SK-N-SH treated with all-trans-retinoic acid at 6 μM for 48 hours (cell line): ENCODE results near the gene FUOM.

ENCODE experiments used
- ATAC-seq: fragments of 200-7000 bp; cut with Tn5 transposase; 3 replicates; pipeline ENCODE4 v1.9.1; 2020; ENCODE audit warnings: mild to moderate bottlenecking, moderate library complexity
- ARNTL ChIP-seq: fragments of 450-650 bp; formaldehyde crosslinking; IDR thresholded peaks from 2 replicates; pipeline ENCODE4 v1.5.0; 2020; ENCODE audit warnings: low read depth, mild to moderate bottlenecking, moderate library complexity, borderline replicate concordance
- CSDC2 ChIP-seq: fragments of 250-450 bp; sonication (Bioruptor Pico); IDR thresholded peaks from 2 replicates; pipeline ENCODE4 v1.5.0; 2020; ENCODE audit warnings: mild to moderate bottlenecking, moderate library complexity
- ESRRG ChIP-seq: fragments of 250-450 bp; sonication (Bioruptor Pico); IDR thresholded peaks from 2 replicates; pipeline ENCODE4 v1.6.1; 2021; ENCODE audit warnings: mild to moderate bottlenecking
- GLIS3 ChIP-seq: fragments of 250-450 bp; sonication (Bioruptor Pico); IDR thresholded peaks from 2 replicates; pipeline ENCODE4 v1.5.0; 2020; ENCODE audit warnings: mild to moderate bottlenecking, moderate library complexity
- ISL1 ChIP-seq: fragments of 250-450 bp; sonication (Bioruptor Pico); IDR thresholded peaks from 2 replicates; pipeline ENCODE4 v2.1.2; 2022; ENCODE audit warnings: mild to moderate bottlenecking, moderate library complexity
- OSR1 ChIP-seq: fragments of 250-450 bp; sonication (Bioruptor Pico); IDR thresholded peaks from 2 replicates; pipeline ENCODE4 v1.8.0; 2022; ENCODE audit warnings: moderate library complexity, mild to moderate bottlenecking, inconsistent platforms
- PPARA ChIP-seq: fragments of 250-450 bp; sonication (Bioruptor Pico); IDR thresholded peaks from 2 replicates; pipeline ENCODE4 v1.5.0; 2020; ENCODE audit warnings: mild to moderate bottlenecking, borderline replicate concordance
- RARB ChIP-seq: fragments of 250-450 bp; sonication (Bioruptor Pico); IDR thresholded peaks from 2 replicates; pipeline ENCODE4 v1.8.0; 2021; ENCODE audit warnings: mild to moderate bottlenecking, moderate library complexity
- SNAI2 ChIP-seq: fragments of 250-450 bp; sonication (Bioruptor Pico); IDR thresholded peaks from 2 replicates; pipeline ENCODE4 v1.5.0; 2020; ENCODE audit warnings: mild to moderate bottlenecking, moderate library complexity
- TCF4 ChIP-seq: fragments of 250-450 bp; sonication (Bioruptor Pico); IDR thresholded peaks from 2 replicates; pipeline ENCODE4 v1.8.0; 2021; ENCODE audit warnings: mild to moderate bottlenecking, moderate library complexity, borderline replicate concordance
- TOX ChIP-seq: fragments of 250-450 bp; sonication (Bioruptor Pico); IDR thresholded peaks from 2 replicates; pipeline ENCODE4 v1.8.0; 2021; ENCODE audit warnings: mild to moderate bottlenecking, moderate library complexity, borderline replicate concordance
- ZC3H10 ChIP-seq: fragments of 250-450 bp; sonication (Bioruptor Pico); IDR thresholded peaks from 2 replicates; pipeline ENCODE4 v1.5.1; 2021; ENCODE audit warnings: mild to moderate bottlenecking, moderate library complexity
- ZFP3 ChIP-seq: fragments of 250-450 bp; sonication (Bioruptor Pico); IDR thresholded peaks from 2 replicates; pipeline ENCODE4 v1.5.0; 2020; ENCODE audit warnings: mild to moderate bottlenecking, moderate library complexity
- ZFP30 ChIP-seq: fragments of 450-650 bp; formaldehyde crosslinking; IDR thresholded peaks from 2 replicates; pipeline ENCODE4 v1.5.0; 2022; ENCODE audit warnings: mild to moderate bottlenecking, moderate library complexity
- ZNF565 ChIP-seq: fragments of 450-650 bp; formaldehyde crosslinking; conservative IDR thresholded peaks from 2 replicates; pipeline ENCODE4 v1.5.0; 2020; ENCODE audit warnings: low read depth, mild to moderate bottlenecking, moderate library complexity
- ZNF70 ChIP-seq: fragments of 450-650 bp; formaldehyde crosslinking; IDR thresholded peaks from 2 replicates; pipeline ENCODE4 v1.5.0; 2020; ENCODE audit warnings: mild to moderate bottlenecking, moderate library complexity
- ZNF8 ChIP-seq: fragments of 450-650 bp; formaldehyde crosslinking; IDR thresholded peaks from 2 replicates; pipeline ENCODE4 v1.5.0; 2020; ENCODE audit warnings: mild to moderate bottlenecking, moderate library complexity
- TF ChIP-seq, protein P1 (sequence below): fragments of 250-450 bp; sonication (Bioruptor Pico); IDR thresholded peaks from 2 replicates; pipeline ENCODE4 v1.5.0; 2020; ENCODE audit warnings: mild to moderate bottlenecking, moderate library complexity
- TF ChIP-seq, protein P2 (sequence below): fragments of 250-450 bp; sonication (Bioruptor Pico); IDR thresholded peaks from 2 replicates; pipeline ENCODE4 v1.5.1; 2021; ENCODE audit warnings: mild to moderate bottlenecking, moderate library complexity
- TF ChIP-seq, protein P3 (sequence below): fragments of 250-450 bp; sonication (Bioruptor Pico); IDR thresholded peaks from 2 replicates; pipeline ENCODE4 v1.5.1; 2020; ENCODE audit warnings: low read depth, mild to moderate bottlenecking, moderate library complexity
- TF ChIP-seq, protein P4 (sequence below): fragments of 250-450 bp; sonication (Bioruptor Pico); IDR thresholded peaks from 2 replicates; pipeline ENCODE4 v1.8.0; 2020; ENCODE audit warnings: mild to moderate bottlenecking, moderate library complexity, borderline replicate concordance

Gene FUOM

DNA sequence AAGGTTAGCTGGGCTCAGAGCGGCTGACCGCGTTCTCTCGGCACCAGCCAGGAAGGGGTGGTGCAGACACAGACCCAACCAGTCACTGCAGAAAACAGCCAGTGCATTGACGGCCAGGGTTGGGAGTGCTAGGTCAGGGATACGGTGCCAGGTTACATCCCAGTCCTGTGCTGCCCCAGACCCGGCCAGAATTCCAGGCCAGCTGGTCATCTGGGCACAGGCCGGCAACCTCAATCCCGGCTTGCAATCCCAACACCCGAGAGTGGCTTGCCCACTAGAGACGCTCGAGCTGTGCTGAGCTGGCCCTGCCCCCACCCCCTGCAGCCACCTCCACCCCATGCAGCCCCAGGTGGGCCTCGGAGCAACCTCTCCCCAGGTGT, 6.9 kb downstream of the FUOM start:
- TF ChIP-seq TOX (no peak), ZNF565 (CRISPR knock-in tag) (no peak), CSDC2 (no peak), TCF4 (CRISPR knock-in tag) (no peak), ZFP30 (CRISPR knock-in tag) (no peak)
- TF ChIP-seq, protein P1, sequence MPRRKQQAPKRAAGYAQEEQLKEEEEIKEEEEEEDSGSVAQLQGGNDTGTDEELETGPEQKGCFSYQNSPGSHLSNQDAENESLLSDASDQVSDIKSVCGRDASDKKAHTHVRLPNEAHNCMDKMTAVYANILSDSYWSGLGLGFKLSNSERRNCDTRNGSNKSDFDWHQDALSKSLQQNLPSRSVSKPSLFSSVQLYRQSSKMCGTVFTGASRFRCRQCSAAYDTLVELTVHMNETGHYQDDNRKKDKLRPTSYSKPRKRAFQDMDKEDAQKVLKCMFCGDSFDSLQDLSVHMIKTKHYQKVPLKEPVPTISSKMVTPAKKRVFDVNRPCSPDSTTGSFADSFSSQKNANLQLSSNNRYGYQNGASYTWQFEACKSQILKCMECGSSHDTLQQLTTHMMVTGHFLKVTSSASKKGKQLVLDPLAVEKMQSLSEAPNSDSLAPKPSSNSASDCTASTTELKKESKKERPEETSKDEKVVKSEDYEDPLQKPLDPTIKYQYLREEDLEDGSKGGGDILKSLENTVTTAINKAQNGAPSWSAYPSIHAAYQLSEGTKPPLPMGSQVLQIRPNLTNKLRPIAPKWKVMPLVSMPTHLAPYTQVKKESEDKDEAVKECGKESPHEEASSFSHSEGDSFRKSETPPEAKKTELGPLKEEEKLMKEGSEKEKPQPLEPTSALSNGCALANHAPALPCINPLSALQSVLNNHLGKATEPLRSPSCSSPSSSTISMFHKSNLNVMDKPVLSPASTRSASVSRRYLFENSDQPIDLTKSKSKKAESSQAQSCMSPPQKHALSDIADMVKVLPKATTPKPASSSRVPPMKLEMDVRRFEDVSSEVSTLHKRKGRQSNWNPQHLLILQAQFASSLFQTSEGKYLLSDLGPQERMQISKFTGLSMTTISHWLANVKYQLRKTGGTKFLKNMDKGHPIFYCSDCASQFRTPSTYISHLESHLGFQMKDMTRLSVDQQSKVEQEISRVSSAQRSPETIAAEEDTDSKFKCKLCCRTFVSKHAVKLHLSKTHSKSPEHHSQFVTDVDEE (CRISPR knock-in tag) = no peak
- TF ChIP-seq, protein P2, sequence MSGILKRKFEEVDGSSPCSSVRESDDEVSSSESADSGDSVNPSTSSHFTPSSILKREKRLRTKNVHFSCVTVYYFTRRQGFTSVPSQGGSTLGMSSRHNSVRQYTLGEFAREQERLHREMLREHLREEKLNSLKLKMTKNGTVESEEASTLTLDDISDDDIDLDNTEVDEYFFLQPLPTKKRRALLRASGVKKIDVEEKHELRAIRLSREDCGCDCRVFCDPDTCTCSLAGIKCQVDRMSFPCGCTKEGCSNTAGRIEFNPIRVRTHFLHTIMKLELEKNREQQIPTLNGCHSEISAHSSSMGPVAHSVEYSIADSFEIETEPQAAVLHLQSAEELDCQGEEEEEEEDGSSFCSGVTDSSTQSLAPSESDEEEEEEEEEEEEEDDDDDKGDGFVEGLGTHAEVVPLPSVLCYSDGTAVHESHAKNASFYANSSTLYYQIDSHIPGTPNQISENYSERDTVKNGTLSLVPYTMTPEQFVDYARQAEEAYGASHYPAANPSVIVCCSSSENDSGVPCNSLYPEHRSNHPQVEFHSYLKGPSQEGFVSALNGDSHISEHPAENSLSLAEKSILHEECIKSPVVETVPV (CRISPR knock-in tag) = no peak
- TF ChIP-seq, all 23 proteins: peak for 0
- ATAC-seq = peak; percentile 13

DNA sequence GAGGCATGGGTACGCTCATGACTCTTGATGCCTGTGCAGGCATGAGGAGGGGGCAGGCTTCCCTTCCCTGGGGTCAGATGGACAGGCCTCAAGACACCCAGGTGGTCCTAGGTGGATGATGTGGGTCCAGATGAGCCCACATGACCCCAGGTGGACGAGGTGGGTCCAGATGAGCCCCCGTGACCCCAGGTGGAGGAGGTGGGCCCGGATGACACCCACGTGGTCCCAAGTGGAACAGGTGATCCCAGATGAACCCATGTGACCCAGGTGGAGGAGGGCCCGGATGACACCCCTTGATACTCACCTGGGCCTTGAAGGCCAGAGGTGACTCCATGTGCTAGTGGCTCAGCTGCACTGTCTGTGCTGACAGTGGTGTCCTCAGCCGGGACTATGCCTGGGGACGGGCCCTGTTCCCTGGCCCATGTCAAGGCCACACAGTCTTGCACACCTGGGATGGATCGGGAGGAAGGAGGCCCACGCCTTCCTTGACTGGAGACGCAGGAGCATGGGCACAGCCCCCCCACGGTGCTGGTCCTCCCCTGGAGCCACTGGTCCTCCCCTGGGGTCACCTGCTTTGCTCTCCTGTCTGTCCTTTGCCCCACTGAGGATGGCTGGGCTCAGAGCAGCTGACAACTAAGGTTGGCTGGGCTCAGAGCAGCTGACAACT, 7.4 kb downstream of the FUOM start:
- ATAC-seq = peak; percentile 2; the same call in 1 of the 3 replicates
- TF ChIP-seq, protein P2 (CRISPR knock-in tag) = no peak
- TF ChIP-seq TOX (no peak), GLIS3 (no peak), CSDC2 (no peak), OSR1 (CRISPR knock-in tag) (no peak), ESRRG (no peak), ZNF565 (CRISPR knock-in tag) (no peak), ZC3H10 (CRISPR knock-in tag) (no peak), ZFP3 (CRISPR knock-in tag) (no peak), ZFP30 (CRISPR knock-in tag) (no peak), ZNF8 (no peak), SNAI2 (CRISPR knock-in tag) (no peak), ISL1 (CRISPR knock-in tag) (no peak), RARB (CRISPR knock-in tag) (no peak), ZNF70 (CRISPR knock-in tag) (no peak), PPARA (CRISPR knock-in tag) (no peak), ARNTL (no peak)
- TF ChIP-seq, protein P1 (CRISPR knock-in tag) = no peak
- TF ChIP-seq, protein P3, sequence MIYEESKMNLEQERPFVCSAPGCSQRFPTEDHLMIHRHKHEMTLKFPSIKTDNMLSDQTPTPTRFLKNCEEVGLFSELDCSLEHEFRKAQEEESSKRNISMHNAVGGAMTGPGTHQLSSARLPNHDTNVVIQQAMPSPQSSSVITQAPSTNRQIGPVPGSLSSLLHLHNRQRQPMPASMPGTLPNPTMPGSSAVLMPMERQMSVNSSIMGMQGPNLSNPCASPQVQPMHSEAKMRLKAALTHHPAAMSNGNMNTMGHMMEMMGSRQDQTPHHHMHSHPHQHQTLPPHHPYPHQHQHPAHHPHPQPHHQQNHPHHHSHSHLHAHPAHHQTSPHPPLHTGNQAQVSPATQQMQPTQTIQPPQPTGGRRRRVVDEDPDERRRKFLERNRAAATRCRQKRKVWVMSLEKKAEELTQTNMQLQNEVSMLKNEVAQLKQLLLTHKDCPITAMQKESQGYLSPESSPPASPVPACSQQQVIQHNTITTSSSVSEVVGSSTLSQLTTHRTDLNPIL (CRISPR knock-in tag) = no peak
- TF ChIP-seq, protein P4, sequence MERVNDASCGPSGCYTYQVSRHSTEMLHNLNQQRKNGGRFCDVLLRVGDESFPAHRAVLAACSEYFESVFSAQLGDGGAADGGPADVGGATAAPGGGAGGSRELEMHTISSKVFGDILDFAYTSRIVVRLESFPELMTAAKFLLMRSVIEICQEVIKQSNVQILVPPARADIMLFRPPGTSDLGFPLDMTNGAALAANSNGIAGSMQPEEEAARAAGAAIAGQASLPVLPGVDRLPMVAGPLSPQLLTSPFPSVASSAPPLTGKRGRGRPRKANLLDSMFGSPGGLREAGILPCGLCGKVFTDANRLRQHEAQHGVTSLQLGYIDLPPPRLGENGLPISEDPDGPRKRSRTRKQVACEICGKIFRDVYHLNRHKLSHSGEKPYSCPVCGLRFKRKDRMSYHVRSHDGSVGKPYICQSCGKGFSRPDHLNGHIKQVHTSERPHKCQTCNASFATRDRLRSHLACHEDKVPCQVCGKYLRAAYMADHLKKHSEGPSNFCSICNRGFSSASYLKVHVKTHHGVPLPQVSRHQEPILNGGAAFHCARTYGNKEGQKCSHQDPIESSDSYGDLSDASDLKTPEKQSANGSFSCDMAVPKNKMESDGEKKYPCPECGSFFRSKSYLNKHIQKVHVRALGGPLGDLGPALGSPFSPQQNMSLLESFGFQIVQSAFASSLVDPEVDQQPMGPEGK (CRISPR knock-in tag) = no peak
- TF ChIP-seq, all 23 proteins: peak for 0
